HL-60 (cell line): Measurements from ENCODE around the gene SLC35G6.
"Not testable (repeated sequence)": the region's sequence is repeated elsewhere in the genome, so short reads cannot be mapped to it uniquely, and the experiment has no call there.

Source experiments
- DNase-seq, 2 experiments: peaks; one replicate each; pipeline ENCODE4 v3.0.0-alpha.2; 2010 to 2020; ENCODE audit warnings: low read depth in 1 of 2, low spot score in 1 of 2
- H3K27ac ChIP-seq: fragments of 250-450 bp; sonication (Bioruptor Pico); replicated peaks from 2 replicates; pipeline ENCODE4 v1.5.1; 2020; ENCODE audit warnings: mild to moderate bottlenecking, moderate library complexity
- H3K27me3 ChIP-seq: fragments of 250-450 bp; sonication (Bioruptor Pico); 2 replicates; pipeline ENCODE4 v1.5.1; 2021; ENCODE audit warnings: mild to moderate bottlenecking, moderate library complexity; ENCODE audit not compliant: insufficient read depth, poor library complexity, severe bottlenecking
- H3K4me3 ChIP-seq: replicated peaks from 2 replicates; pipeline ENCODE4 v1.5.1; 2011; ENCODE audit warnings: mild to moderate bottlenecking, control low read depth, low read length; ENCODE audit not compliant: insufficient read depth
- GABPA ChIP-seq: IDR thresholded peaks from 2 replicates; pipeline ENCODE4 v1.6.1; 2012; ENCODE audit warnings: low read depth
- POLR2AphosphoS5 ChIP-seq: IDR thresholded peaks from 2 replicates; pipeline ENCODE4 v1.6.1; 2012; ENCODE audit warnings: low read depth
- REST ChIP-seq: IDR thresholded peaks from 2 replicates; pipeline ENCODE4 v1.6.1; 2012; ENCODE audit warnings: low read depth; ENCODE audit not compliant: insufficient replicate concordance
- SPI1 ChIP-seq: IDR thresholded peaks from 2 replicates; pipeline ENCODE4 v1.6.1; 2012; ENCODE audit warnings: low read depth, mild to moderate bottlenecking, borderline replicate concordance
- TF ChIP-seq, protein P1 (sequence below): IDR thresholded peaks from one replicate; pipeline ENCODE4 v1.5.1; 2011; ENCODE audit warnings: low read length, control low read depth, inconsistent platforms; ENCODE audit not compliant: insufficient read depth

The SLC35G6 gene

DNA sequence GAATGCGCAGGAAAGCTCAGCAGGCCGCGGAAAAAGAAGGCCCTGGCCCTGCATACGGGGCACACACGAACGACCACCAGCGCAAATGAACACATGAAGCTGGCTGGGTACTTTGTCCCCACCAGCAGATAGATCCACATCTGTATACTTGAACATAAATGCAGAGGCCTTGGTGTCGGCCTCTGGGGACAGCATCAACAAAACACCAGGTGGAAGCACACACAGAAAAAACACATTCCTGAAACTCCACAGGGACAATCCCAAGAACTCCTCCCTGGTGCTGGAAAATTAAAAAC is 1.2 kb upstream of the SLC35G6 start:
- Histone ChIP-seq H3K4me3 (no peak overlapping the region), H3K27me3 (no peaks in the 10 kb centered on the region), H3K27ac (no peak overlapping the region)
- no peak for DNase-seq
- TF ChIP-seq GABPA (no peak), REST (no peak), POLR2AphosphoS5 (no peak), SPI1 (no peak)
- TF ChIP-seq, protein P1, sequence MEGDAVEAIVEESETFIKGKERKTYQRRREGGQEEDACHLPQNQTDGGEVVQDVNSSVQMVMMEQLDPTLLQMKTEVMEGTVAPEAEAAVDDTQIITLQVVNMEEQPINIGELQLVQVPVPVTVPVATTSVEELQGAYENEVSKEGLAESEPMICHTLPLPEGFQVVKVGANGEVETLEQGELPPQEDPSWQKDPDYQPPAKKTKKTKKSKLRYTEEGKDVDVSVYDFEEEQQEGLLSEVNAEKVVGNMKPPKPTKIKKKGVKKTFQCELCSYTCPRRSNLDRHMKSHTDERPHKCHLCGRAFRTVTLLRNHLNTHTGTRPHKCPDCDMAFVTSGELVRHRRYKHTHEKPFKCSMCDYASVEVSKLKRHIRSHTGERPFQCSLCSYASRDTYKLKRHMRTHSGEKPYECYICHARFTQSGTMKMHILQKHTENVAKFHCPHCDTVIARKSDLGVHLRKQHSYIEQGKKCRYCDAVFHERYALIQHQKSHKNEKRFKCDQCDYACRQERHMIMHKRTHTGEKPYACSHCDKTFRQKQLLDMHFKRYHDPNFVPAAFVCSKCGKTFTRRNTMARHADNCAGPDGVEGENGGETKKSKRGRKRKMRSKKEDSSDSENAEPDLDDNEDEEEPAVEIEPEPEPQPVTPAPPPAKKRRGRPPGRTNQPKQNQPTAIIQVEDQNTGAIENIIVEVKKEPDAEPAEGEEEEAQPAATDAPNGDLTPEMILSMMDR, result no peak

DNA sequence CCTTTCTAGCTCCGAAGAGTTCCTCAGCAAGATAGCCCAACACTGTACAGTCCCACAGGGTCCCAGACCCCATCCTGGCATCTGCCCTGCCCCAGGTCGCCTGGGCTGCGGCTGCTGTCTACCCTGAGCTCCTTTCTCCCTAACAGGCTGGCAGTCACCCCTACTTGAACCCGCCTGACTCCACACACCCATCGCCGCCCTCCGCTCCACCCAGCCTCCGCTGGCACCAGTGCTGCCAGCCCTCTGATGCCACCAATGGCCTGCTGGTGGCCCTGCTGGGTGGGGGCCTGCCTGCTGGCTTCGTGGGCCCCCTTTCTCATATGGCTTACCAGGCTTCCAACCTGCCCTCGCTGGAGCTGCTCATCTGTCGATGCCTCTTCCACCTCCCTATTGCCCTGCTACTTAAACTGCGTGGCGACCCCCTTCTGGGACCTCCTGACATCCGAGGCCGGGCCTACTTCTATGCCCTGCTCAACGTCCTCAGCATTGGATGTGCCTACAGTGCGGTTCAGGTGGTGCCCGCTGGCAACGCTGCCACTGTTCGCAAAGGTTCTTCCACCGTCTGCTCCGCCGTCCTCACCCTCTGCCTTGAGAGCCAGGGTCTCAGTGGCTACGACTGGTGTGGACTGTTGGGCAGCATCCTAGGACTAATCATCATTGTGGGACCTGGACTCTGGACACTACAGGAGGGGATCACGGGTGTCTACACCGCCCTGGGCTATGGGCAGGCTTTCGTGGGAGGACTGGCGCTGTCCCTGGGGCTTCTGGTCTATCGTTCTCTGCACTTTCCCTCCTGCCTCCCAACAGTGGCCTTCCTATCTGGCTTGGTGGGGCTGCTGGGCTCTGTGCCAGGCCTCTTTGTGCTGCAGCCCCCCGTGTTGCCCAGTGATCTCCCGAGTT is 846 bp downstream of the SLC35G6 start:
- not testable (repeated sequence) for DNase-seq, H3K27me3 ChIP-seq, H3K4me3 ChIP-seq, H3K27ac ChIP-seq

DNA sequence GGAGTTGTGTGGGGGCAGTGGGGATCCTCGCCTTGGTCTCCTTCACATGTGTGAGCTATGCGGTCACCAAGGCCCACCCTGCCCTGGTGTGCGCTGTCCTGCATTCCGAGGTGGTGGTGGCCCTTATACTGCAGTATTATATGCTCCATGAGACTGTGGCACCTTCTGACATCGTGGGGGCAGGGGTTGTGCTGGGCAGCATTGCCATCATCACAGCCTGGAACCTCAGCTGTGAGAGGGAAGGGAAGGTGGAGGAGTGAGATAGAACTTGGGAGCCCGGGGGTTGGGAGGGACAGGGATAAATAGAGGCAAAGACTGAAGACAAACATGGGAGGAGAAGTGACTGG is 1.5 kb downstream of the SLC35G6 start:
- DNase-seq, H3K27me3 ChIP-seq, H3K4me3 ChIP-seq: not testable (repeated sequence)
- H3K27ac ChIP-seq, result peak overlapping the region; percentile 100

DNA sequence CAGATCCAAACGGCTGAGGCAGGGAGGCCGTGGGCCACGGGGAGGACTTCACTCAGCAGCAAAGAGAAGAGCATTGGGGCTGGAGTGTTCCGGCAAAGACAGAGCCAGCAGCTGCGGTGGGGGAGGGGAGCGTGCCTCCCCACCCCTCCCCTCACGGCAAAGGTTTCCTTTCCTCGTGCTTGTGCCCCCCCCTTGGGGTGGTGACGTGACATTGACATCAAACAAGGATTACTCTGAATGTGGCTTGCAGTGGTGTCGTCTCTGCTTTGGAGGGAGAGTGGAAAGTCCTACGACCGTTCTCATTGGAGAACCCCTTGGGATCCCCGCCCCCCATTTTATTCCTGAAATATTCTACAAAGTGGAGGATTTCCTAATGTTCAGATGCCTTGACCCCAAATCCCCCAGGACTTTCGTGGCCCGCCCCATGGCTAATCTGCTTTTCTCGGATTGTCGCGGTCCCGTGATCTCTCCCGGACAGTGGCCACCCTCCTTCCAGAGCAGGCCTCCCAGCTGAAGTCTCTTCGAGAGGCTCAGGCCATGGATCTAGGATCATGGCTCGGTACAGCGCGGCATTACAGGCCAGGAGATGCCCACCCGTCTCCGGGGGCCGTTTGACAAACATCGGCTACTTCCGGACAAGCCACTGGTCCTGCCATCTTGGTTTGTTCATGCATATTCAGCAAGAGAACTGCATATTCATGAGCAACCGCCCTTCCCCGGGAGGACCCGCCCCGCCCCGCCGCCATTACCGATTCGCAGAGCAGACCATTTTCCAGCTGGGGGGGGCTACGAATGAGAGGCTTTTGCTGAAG is 2.2 kb downstream of the SLC35G6 start:
- TF ChIP-seq REST (no peak), POLR2AphosphoS5 (no peak), GABPA (no peak), SPI1 (no peak)
- TF ChIP-seq, protein P1, result no peak
- Histone ChIP-seq H3K27ac (peak overlapping the region; percentile 100), H3K4me3 (peak overlapping the region; percentile 31), H3K27me3 (no peaks in the 10 kb centered on the region)
- DNase-seq, result peak; percentile 66 to 71
